CD4-positive, CD25-positive, alpha-beta regulatory T cell (primary cell): ENCODE measurements around the gene BMPR1A. TPM values are rescaled to one million over a fixed set of nuclear protein-coding genes. Genes with fewer than 3 reads are reported as not detected.

Experiments used
- ATAC-seq, 2 donors: fragments of 150-1000 bp; cut with Tn5 transposase; one replicate each; pipeline ENCODE4 v1.10.0; 2021; ENCODE audit warnings: low read depth in 2 of 2, moderate number of reproducible peaks in 2 of 2, moderate library complexity in 1 of 2
- DNase-seq, 3 donors: peaks; one replicate each; pipeline versions ENCODE4 v3.0.0 to v3.0.0-alpha.2; 2012 to 2022; ENCODE audit warnings: mixed read lengths in 1 of 3
- H3K27ac ChIP-seq: one replicate; pipeline ENCODE4 v1.7.0; 2013; ENCODE audit warnings: mild to moderate bottlenecking, low read length; ENCODE audit not compliant: insufficient read depth, poor library complexity, severe bottlenecking
- H3K27me3 ChIP-seq: one replicate; pipeline ENCODE4 v1.7.0; 2013; ENCODE audit warnings: low read length; ENCODE audit not compliant: control insufficient read depth, insufficient read depth
- H3K36me3 ChIP-seq: one replicate; pipeline ENCODE4 v1.7.0; 2013; ENCODE audit warnings: mild to moderate bottlenecking, low read length, moderate library complexity; ENCODE audit not compliant: control insufficient read depth, insufficient read depth
- H3K4me1 ChIP-seq: 2 replicates; pipeline ENCODE4 v1.7.0; 2013; ENCODE audit warnings: mild to moderate bottlenecking, low read length; ENCODE audit not compliant: insufficient read depth, control insufficient read depth, poor library complexity, severe bottlenecking
- H3K4me3 ChIP-seq: one replicate; pipeline ENCODE4 v1.7.0; 2013; ENCODE audit warnings: low read depth, mild to moderate bottlenecking, low read length, moderate library complexity
- H3K9me3 ChIP-seq, 2 experiments: 1 replicate in 1 of 2; 2 replicates in 1 of 2; pipeline ENCODE4 v1.7.0; 2013; ENCODE audit warnings: low read length in 2 of 2, mild to moderate bottlenecking in 1 of 2, moderate library complexity in 1 of 2; ENCODE audit not compliant: control insufficient read depth in 2 of 2
- H3K27ac Mint-ChIP-seq, 3 donors: one replicate each; pipeline ENCODE4 v1.8.0; 2020 to 2022; ENCODE audit warnings: mild to moderate bottlenecking in 3 of 3, mixed read lengths in 3 of 3, moderate library complexity in 2 of 3
- H3K27me3 Mint-ChIP-seq: one replicate; pipeline ENCODE4 v1.8.0; 2022; ENCODE audit warnings: mild to moderate bottlenecking, mixed read lengths
- H3K36me3 Mint-ChIP-seq: one replicate; pipeline ENCODE4 v1.8.0; 2020; ENCODE audit warnings: mixed read lengths
- H3K4me1 Mint-ChIP-seq, 4 donors: one replicate each; pipeline ENCODE4 v1.8.0; 2020 to 2022; ENCODE audit warnings: mixed read lengths in 4 of 4, mild to moderate bottlenecking in 1 of 4
- H3K4me3 Mint-ChIP-seq, 4 donors: one replicate each; pipeline ENCODE4 v1.8.0; 2020 to 2022; ENCODE audit warnings: mild to moderate bottlenecking in 4 of 4, mixed read lengths in 4 of 4, moderate library complexity in 3 of 4
- H3K9me3 Mint-ChIP-seq, 7 donors: one replicate each; pipeline ENCODE4 v1.8.0; 2020 to 2022; ENCODE audit warnings: mixed read lengths in 7 of 7, mild to moderate bottlenecking in 3 of 7, moderate library complexity in 2 of 7
- polyA plus RNA-seq, 4 donors: library from polyadenylated mRNA; unstranded; fragments of 300-500 nt; fragmentation: Illumina TruSeq; gene quantifications; one replicate each; pipeline ENCODE4 v1.2.3, GENCODE V29; 2021
- total RNA-seq: library from RNA; stranded (reverse); gene quantifications from one replicate; pipeline ENCODE4 v1.2.3, GENCODE V29; 2022

BMPR1A gene
- total RNA-seq (8.8 TPM), polyA plus RNA-seq (1 to 10 TPM; 2.2 to 5.0 (median 3.8) TPM)

- H3K9me3 Mint-ChIP-seq, result no peaks in the 10 kb centered on the region
- DNase-seq (no peak), ATAC-seq (peak in 1 of 2 donors; percentile 48)
- H3K27ac ChIP-seq, result no peak within 1 kb of the TSS
- peaks cover 27 to 38% (median 30%) of the 10 kb centered on the region in 4 donors for H3K4me1 Mint-ChIP-seq
- no peaks in the 10 kb centered on the region for H3K36me3 ChIP-seq
- peaks cover 48% of the 10 kb centered on the region for H3K27me3 Mint-ChIP-seq
- peak within 1 kb of the TSS; percentile 93 to 98 (median 94) for H3K4me3 Mint-ChIP-seq
- no peaks in the 10 kb centered on the region for H3K36me3 Mint-ChIP-seq
- peaks cover 18% of the 10 kb centered on the region for H3K4me1 ChIP-seq
- no peaks in the 10 kb centered on the region for H3K9me3 ChIP-seq
- H3K4me3 ChIP-seq, result peak within 1 kb of the TSS; percentile 76
- H3K27ac Mint-ChIP-seq, result peak within 1 kb of the TSS; percentile 71 to 89 (median 80)
- peaks cover 13% of the 10 kb centered on the region for H3K27me3 ChIP-seq
These were observed at the start of gene BMPR1A for GRCh38 chr10:86756511-86757112. Gene BMPR1A (plus strand): TSS chr10:86756619. CDS start chr10:86876019, 119,400 bp downstream.

GRCh38 chr10:86706977-86707376 is 49.4 kb upstream of the BMPR1A start:
- DNase-seq (no peak), ATAC-seq (no peak)
- Mint-ChIP-seq H3K36me3 (no peaks in the 10 kb centered on the region), H3K4me1 (peaks cover 0 to 21% (median 5%) of the 10 kb centered on the region in 4 donors), H3K27me3 (no peaks in the 10 kb centered on the region), H3K4me3 (peak overlapping the region in 2 of 4 donors; percentile 70 to 73), H3K27ac (no peak overlapping the region), H3K9me3 (no peaks in the 10 kb centered on the region)
- Histone ChIP-seq H3K36me3 (no peaks in the 10 kb centered on the region), H3K27me3 (no peaks in the 10 kb centered on the region), H3K4me1 (peaks cover 3% of the 10 kb centered on the region), H3K4me3 (no peak overlapping the region), H3K9me3 (no peaks in the 10 kb centered on the region), H3K27ac (no peak overlapping the region)

- Histone ChIP-seq H3K4me3 (no peak overlapping the region), H3K36me3 (no peaks in the 10 kb centered on the region), H3K27me3 (no peaks in the 10 kb centered on the region), H3K4me1 (peaks cover 8% of the 10 kb centered on the region), H3K27ac (no peak overlapping the region), H3K9me3 (no peaks in the 10 kb centered on the region)
- no peaks in the 10 kb centered on the region for H3K36me3 Mint-ChIP-seq
- no peaks in the 10 kb centered on the region for H3K9me3 Mint-ChIP-seq
- H3K4me3 Mint-ChIP-seq, result peak overlapping the region in 2 of 4 donors; percentile 15 to 70
- peaks cover 0 to 26% (median 8%) of the 10 kb centered on the region in 4 donors for H3K4me1 Mint-ChIP-seq
- ATAC-seq (no peak), DNase-seq (no peak)
- no peaks in the 10 kb centered on the region for H3K27me3 Mint-ChIP-seq
- H3K27ac Mint-ChIP-seq, result no peak overlapping the region
These were observed 48.9 kb upstream of the BMPR1A start for GRCh38 chr10:86707505-86707904.

- Mint-ChIP-seq H3K9me3 (no peaks in the 10 kb centered on the region), H3K27ac (no peak overlapping the region), H3K27me3 (no peaks in the 10 kb centered on the region), H3K4me1 (peaks cover 0 to 26% (median 8%) of the 10 kb centered on the region in 4 donors), H3K4me3 (peak overlapping the region in 1 of 4 donors; percentile 87), H3K36me3 (no peaks in the 10 kb centered on the region)
- Histone ChIP-seq H3K27ac (no peak overlapping the region), H3K36me3 (no peaks in the 10 kb centered on the region), H3K9me3 (no peaks in the 10 kb centered on the region), H3K27me3 (no peaks in the 10 kb centered on the region), H3K4me1 (peaks cover 8% of the 10 kb centered on the region), H3K4me3 (no peak overlapping the region)
- no peak for ATAC-seq
- DNase-seq, result no peak
These were observed 48.2 kb upstream of the BMPR1A start for GRCh38 chr10:86708068-86708782.

GRCh38 chr10:86708783-86709380 is 47.5 kb upstream of the BMPR1A start:
- H3K4me3 ChIP-seq, result no peak overlapping the region
- no peaks in the 10 kb centered on the region for H3K36me3 Mint-ChIP-seq
- no peak overlapping the region for H3K27ac ChIP-seq
- no peak for ATAC-seq
- no peak for DNase-seq
- H3K4me1 Mint-ChIP-seq, result peaks cover 0 to 26% (median 8%) of the 10 kb centered on the region in 4 donors
- H3K27ac Mint-ChIP-seq, result no peak overlapping the region
- no peaks in the 10 kb centered on the region for H3K27me3 ChIP-seq
- peak overlapping the region in 3 of 4 donors; percentile 26 to 87 (median 68) for H3K4me3 Mint-ChIP-seq
- H3K4me1 ChIP-seq, result peaks cover 8% of the 10 kb centered on the region
- H3K9me3 ChIP-seq, result no peaks in the 10 kb centered on the region
- H3K9me3 Mint-ChIP-seq, result no peaks in the 10 kb centered on the region
- no peaks in the 10 kb centered on the region for H3K36me3 ChIP-seq
- H3K27me3 Mint-ChIP-seq, result no peaks in the 10 kb centered on the region

- H3K4me1 ChIP-seq, result peaks cover 8% of the 10 kb centered on the region
- ATAC-seq (no peak), DNase-seq (no peak)
- no peaks in the 10 kb centered on the region for H3K27me3 ChIP-seq
- no peak overlapping the region for H3K27ac ChIP-seq
- H3K4me3 ChIP-seq, result no peak overlapping the region
- Mint-ChIP-seq H3K4me1 (peaks cover 0 to 26% (median 8%) of the 10 kb centered on the region in 4 donors), H3K36me3 (no peaks in the 10 kb centered on the region), H3K9me3 (no peaks in the 10 kb centered on the region), H3K27me3 (no peaks in the 10 kb centered on the region), H3K27ac (peak overlapping the region in 1 of 3 donors; percentile 99), H3K4me3 (peak overlapping the region; percentile 87 to 98 (median 94))
- H3K9me3 ChIP-seq, result no peaks in the 10 kb centered on the region
- H3K36me3 ChIP-seq, result no peaks in the 10 kb centered on the region
These were observed 46.8 kb upstream of the BMPR1A start for GRCh38 chr10:86709396-86710185.

GRCh38 chr10:86710987-86711512 is 45.4 kb upstream of the BMPR1A start:
- no peaks in the 10 kb centered on the region for H3K36me3 Mint-ChIP-seq
- peak; percentile 73 to 90 (median 85) for DNase-seq

More at GRCh38 chr10:86710987-86711512, 45.4 kb upstream of the BMPR1A start:
- ATAC-seq, result peak; percentile 91 to 93
- Mint-ChIP-seq H3K9me3 (no peaks in the 10 kb centered on the region), H3K27me3 (no peaks in the 10 kb centered on the region), H3K4me3 (peak overlapping the region; percentile 87 to 98 (median 94)), H3K27ac (peak overlapping the region; percentile 94 to 99 (median 97)), H3K4me1 (peaks cover 0 to 26% (median 8%) of the 10 kb centered on the region in 4 donors)
- Histone ChIP-seq H3K27ac (peak overlapping the region; percentile 86), H3K9me3 (no peaks in the 10 kb centered on the region), H3K36me3 (no peaks in the 10 kb centered on the region), H3K4me1 (peaks cover 8% of the 10 kb centered on the region), H3K27me3 (no peaks in the 10 kb centered on the region), H3K4me3 (peak overlapping the region; percentile 55)
